ENCODE data around the gene CDH8. TPM values are rescaled to one million over a fixed set of nuclear protein-coding genes. Genes with fewer than 3 reads are reported as not detected.

The CDH8 gene
- polyA plus RNA-seq, 4 donors: 5.6 to 45.7 (median 7.9) TPM

GRCh38 chr16:62033065-62033464, 3.2 kb downstream of the CDH8 start:
- DNase-seq (ENCODE audit: low read depth in 4 of 4, low spot score in 3 of 4): no peak

GRCh38 chr16:62029947-62030346, 6.3 kb downstream of the CDH8 start:
- DNase-seq (ENCODE audit: low read depth in 4 of 4, low spot score in 3 of 4): no peak

- DNase-seq (ENCODE audit: low read depth in 4 of 4, low spot score in 3 of 4): no peak
These were observed 13.6 kb downstream of the CDH8 start for GRCh38 chr16:62022688-62023087.

- no peak for DNase-seq (ENCODE audit: low read depth in 4 of 4, low spot score in 3 of 4)
These were observed 15.1 kb downstream of the CDH8 start for GRCh38 chr16:62021161-62021581.

GRCh38 chr16:62020681-62021080, 15.6 kb downstream of the CDH8 start:
- no peak for DNase-seq (ENCODE audit: low read depth in 4 of 4, low spot score in 3 of 4)

GRCh38 chr16:62019851-62020250, 16.4 kb downstream of the CDH8 start:
- no peak for DNase-seq (ENCODE audit: low read depth in 4 of 4, low spot score in 3 of 4)

GRCh38 chr16:62018301-62019060, 17.8 kb downstream of the CDH8 start:
- DNase-seq (ENCODE audit: low read depth in 4 of 4, low spot score in 3 of 4): no peak

- DNase-seq (ENCODE audit: low read depth in 4 of 4, low spot score in 3 of 4): no peak
These were observed 21.8 kb downstream of the CDH8 start for GRCh38 chr16:62014319-62014923.

- no peak for DNase-seq (ENCODE audit: low read depth in 4 of 4, low spot score in 3 of 4)
These were observed 26.1 kb downstream of the CDH8 start for GRCh38 chr16:62010186-62010585.

GRCh38 chr16:61998460-61998859, 37.8 kb downstream of the CDH8 start:
- no peak for DNase-seq (ENCODE audit: low read depth in 4 of 4, low spot score in 3 of 4)

GRCh38 chr16:61993108-61993507, 43.1 kb downstream of the CDH8 start:
- peak in 1 of 4 donors; percentile 11 for DNase-seq (ENCODE audit: low read depth in 4 of 4, low spot score in 3 of 4)

GRCh38 chr16:61987474-61988012, 48.7 kb downstream of the CDH8 start:
- no peak for DNase-seq (ENCODE audit: low read depth in 4 of 4, low spot score in 3 of 4)

GRCh38 chr16:61969077-61969382, 67.2 kb downstream of the CDH8 start:
- DNase-seq (ENCODE audit: low read depth in 4 of 4, low spot score in 3 of 4): no peak

- DNase-seq (ENCODE audit: low read depth in 4 of 4, low spot score in 3 of 4): no peak
These were observed 67.8 kb downstream of the CDH8 start for GRCh38 chr16:61968242-61969076.

- no peak for DNase-seq (ENCODE audit: low read depth in 4 of 4, low spot score in 3 of 4)
These were observed 79.0 kb downstream of the CDH8 start for GRCh38 chr16:61957075-61957855.

GRCh38 chr16:61952841-61953240, 83.4 kb downstream of the CDH8 start:
- DNase-seq (ENCODE audit: low read depth in 4 of 4, low spot score in 3 of 4): no peak

- DNase-seq (ENCODE audit: low read depth in 4 of 4, low spot score in 3 of 4): no peak
These were observed 87.8 kb downstream of the CDH8 start for GRCh38 chr16:61948414-61948813.

- no peak for DNase-seq (ENCODE audit: low read depth in 4 of 4, low spot score in 3 of 4)
These were observed 90.2 kb downstream of the CDH8 start for GRCh38 chr16:61946019-61946418.

- DNase-seq (ENCODE audit: low read depth in 4 of 4, low spot score in 3 of 4): no peak
These were observed 90.7 kb downstream of the CDH8 start for GRCh38 chr16:61945511-61945910.

GRCh38 chr16:61944004-61944403, 92.2 kb downstream of the CDH8 start:
- no peak for DNase-seq (ENCODE audit: low read depth in 4 of 4, low spot score in 3 of 4)

GRCh38 chr16:61940611-61941010, 95.6 kb downstream of the CDH8 start:
- no peak for DNase-seq (ENCODE audit: low read depth in 4 of 4, low spot score in 3 of 4)

Measured in left renal pelvis (tissue), 4 donors.